GM18505 (cell line): ENCODE data around the gene SYNGR1.
"Not testable (repeated sequence)": the region's sequence is repeated elsewhere in the genome, so short reads cannot be mapped to it uniquely, and the experiment has no call there.

ENCODE experiments used
- ATAC-seq: cut with Tn5 transposase; IDR thresholded peaks from one replicate; pipeline ENCODE4 v1.9.1; 2021; ENCODE audit not compliant: unreplicated experiment
- POLR2A ChIP-seq: IDR thresholded peaks from 4 replicates; pipeline ENCODE4 v1.6.1; 2011; ENCODE audit warnings: borderline replicate concordance; ENCODE audit not compliant: insufficient read depth, insufficient read length; ENCODE audit errors: extremely low read depth

The SYNGR1 gene

DNA sequence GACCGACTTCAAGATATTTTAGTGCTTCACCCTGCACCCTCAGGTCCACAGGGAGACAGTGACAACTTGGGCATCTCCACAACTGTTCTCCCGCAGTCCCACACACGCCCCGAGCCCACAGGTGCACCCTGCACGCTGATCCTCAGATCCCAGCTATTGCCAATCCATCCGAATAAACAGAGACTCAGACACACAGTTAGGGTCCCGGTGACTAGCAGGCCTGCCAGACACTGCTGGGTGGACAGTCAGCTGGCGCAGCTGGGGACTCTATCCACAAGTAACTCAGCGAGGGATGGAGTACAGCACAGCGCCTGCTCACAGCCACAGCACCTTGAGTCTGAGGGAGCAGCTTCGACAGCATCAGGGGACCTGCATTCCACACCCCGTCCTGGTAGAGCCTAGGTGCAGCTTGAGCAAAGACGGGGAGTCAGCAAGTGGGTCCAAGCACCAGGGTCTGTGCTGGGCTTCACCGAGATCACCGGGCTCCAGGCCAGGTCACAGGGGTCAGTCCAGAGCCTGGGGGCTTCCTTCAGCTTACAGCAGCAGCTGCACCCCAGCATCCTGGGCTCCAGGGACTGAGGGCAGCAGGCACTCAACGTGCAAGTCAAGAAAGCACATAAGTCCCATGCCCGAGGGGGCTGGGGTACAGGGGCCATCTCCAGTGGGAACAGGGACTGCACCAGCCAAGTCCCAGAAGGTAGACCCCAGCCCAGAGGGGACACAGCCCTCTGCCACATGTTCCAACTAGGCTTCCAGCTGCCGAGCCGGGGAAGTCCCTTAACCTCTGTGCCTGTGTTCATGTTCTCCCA lies 38.0 kb upstream of the SYNGR1 start:
- ATAC-seq, result no peak
- TF ChIP-seq POLR2A, result no peak

DNA sequence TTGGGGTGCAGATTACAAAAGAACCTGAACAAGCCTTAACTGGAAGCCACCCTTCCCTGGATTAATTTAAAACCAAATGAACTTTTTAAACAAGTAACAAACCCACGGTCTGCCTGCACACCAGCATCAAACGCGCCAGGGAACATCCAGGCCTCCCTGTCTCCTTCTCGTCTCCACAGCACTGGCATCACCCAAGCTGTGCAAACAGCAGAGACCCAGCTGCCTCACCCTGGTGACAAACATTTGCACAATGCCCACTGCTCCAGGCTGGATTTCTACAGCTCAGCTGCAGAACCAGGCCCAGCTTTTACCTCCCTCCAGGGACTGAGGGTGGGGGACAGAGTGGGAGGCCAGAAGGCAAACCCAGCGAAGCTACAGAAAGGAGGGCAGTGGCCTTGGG lies 37.4 kb upstream of the SYNGR1 start:
- no peak for TF ChIP-seq POLR2A
- ATAC-seq, result no peak

- TF ChIP-seq POLR2A, result no peak
- no peak for ATAC-seq
Observed at GRCh38 chr22:39313258-39314001, 36.4 kb upstream of the SYNGR1 start.

DNA sequence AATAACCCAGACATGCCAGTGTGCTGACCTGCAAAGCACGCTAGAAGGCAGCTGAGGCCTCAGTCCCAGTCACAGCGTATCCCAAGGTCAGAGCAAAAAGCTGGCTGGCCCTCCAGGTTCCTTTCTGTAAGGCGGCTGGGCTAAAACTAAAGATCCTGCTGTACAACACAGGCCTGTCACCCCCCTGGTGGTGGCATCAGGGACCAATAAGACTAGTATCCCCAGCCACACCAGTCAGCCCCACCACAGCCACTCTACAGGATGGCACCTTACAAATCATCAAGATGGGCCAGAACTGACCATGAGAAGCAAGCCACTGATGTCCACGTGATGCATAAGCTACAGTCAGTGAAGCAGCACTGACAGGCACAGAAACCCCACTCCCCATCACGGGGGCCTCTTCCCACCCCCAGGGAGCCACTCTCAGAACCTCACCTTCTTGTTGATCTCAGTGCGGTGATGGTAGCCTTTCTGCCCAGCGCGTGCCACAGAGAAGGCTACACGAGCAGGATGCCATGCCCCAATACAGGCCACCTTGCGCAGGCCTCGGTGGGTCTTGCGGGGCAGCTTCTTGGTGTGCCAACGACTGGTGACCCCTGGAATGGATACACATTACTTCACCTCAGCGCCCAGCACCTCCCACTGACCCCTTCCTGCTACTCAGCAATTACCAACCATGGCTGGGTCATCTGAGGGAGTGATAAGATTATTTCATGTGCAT lies 35.4 kb upstream of the SYNGR1 start:
- TF ChIP-seq POLR2A, result peak; percentile 52
- ATAC-seq, result no peak

DNA sequence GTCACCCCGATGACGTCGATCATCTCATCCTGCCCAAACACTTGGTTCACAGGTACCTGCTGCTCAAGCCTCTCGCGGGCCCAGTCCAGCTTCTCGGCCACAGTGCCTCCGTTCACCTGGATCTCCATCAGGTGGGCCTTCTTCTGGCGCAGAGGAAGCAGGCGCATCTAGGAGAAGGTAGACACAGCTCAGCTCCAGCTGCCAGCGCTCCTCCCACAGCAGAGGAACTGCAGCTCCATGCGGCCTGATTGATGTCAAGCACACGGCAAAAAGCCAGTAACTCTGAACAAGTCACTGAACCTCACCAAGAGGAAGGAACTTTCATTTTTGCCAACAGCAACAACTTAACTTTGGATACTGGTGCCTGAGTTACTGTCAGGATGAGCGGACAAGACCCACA lies 34.4 kb upstream of the SYNGR1 start:
- no peak for ATAC-seq
- no peak for TF ChIP-seq POLR2A

GRCh38 chr22:39316440-39317083 lies 33.2 kb upstream of the SYNGR1 start:
- no peak for ATAC-seq
- no peak for TF ChIP-seq POLR2A

DNA sequence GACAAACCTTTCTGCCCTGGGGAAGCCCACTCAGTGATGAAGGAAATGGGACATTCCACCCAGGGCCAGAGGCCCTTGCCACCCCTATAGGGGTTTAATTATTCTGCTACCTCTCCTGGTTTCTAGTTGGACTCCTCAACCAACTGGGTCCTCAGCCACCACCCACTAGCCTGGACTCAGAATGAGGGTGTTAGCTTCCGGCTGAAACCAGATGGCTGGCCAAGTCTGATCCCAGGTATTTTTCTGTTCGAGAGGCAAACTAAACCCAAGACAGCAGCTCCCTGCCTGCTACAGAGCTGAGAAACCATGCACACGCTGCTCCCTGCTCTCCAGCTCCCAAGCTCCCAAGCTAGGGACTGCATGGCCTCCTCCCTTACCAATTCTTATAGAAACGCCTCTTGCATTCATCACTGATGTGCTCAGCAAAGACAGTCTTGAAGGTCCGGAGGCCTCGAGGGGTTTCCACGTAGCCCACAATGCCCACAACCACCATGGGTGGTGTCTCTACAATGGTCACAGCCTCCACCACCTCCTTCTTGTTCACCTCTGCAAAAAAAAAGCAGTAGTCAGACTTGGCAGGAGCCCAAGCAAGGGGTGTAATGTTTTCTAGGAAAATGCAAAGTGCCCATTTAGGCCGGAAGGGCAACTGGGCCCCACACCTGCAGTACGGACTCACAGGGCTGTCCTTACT lies 32.6 kb upstream of the SYNGR1 start:
- peak; percentile 36 for TF ChIP-seq POLR2A

DNA sequence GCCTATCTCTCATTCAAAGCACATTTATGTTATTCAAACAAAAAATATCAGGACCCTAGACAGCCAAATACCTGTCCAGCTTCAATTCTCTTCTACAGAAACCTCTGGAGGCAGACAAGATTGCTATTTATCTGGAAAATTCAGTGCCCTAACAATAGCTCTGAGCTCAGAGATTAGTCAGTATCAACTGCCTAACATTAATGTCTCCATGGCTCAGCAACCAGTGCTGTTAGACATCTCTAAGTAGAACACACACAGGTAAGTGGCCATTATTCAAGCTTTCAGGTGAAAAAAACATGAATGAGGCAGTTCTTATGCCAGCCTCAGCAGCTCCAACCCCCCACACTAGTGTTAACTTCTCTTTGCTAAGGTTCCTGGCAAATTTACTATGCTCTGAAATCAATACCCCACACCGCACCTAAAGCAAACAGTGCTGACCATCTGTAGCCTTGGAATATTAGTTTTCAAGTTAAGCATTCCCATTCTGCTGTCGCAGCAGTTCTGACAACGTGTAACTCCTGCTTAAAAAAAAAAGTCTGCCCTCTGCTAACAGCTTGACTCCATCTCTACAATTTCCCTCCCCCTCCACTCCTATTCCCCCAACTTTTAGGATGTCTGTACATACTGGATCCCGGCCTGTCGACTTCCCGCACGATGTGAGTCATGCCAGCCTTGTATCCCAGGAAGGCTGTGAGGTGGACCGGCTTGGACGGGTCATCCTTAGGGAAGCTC lies 31.9 kb upstream of the SYNGR1 start:
- ATAC-seq, result no peak
- TF ChIP-seq POLR2A, result no peak

More for the DNA sequence above, 32.6 kb upstream of the SYNGR1 start:
- no peak for ATAC-seq

DNA sequence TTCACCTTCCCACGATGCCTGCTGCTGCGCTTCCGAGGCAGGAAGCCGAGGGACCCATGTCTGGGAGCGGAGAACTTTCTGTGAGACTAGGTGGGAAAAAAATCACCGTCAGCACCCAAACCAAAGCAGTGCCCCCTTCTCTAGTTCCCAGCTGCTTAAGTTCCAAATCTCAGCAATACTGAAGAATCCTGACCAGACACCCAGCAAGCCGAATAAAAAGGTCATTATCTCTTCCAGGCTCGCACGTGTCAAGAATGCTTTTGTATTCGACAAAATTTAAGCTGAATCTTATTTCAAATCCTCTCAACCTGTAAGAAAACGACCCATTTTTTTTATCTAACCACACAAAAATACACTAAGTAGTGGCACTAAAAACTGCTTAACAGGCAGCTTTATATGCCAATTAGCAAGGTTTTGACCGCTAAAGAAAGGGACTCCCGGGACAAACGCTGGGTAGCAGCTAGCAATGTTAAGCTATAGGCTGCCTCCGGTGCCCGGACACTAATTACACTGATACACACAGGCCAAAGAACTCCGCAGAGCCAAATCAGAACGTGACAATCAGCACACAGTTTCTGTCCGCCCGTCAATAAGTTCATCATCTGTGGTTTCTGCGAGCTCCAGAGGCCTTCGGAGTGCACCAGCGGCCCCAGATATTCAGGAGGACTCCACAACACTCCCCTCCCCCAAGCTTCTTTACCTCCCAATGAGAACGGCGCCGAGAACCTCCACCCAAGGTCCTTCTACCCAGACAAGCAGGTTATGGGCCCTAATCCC lies 31.1 kb upstream of the SYNGR1 start:
- no peak for ATAC-seq
- TF ChIP-seq POLR2A, result no peak

DNA sequence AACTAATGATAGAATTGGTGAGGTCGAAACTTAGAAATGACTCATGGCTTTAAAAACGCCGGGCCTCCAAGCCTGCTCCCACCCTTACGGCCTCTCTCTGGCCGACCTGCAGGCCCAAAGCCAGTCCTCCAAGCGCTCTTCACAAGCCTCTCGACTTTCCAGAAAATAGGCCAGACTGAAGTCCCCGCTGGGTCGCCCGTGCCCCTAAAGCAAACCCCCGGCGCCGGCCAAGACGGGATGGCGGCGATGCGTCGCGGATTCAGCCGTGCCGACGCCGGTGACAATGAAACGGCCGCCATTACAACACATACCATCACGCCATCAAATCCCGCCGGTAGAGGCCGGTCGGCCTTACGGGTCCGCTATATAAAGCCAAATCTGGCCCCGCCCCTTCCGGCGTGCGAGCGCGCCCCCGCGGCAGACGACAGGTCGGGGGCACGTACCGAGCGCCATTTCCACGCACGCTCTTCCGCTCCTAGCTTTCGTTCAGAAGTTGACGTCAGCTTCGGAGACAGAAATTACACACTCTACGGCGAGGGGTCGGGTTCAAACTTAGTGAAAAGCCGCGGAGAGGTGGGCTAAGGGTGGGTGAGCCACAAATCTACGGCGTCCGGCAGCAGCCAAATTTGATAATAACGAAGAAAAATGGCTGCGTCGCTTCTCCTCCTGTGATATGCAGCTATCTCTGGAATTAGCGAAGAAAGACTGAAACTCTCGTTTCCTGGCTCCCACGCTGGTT lies 30.3 kb upstream of the SYNGR1 start, which contains the start of gene RPL3:
RPL3 (minus strand) TSS at position 340 of the 739 bp plus-strand sequence; CDS start at position 314, 26 bp downstream.
- peak; percentile 86 for ATAC-seq
- peak; percentile 100 for TF ChIP-seq POLR2A

- not testable (repeated sequence) for ATAC-seq
Observed at GRCh38 chr22:39320616-39321029, 29.2 kb upstream of the SYNGR1 start.

DNA sequence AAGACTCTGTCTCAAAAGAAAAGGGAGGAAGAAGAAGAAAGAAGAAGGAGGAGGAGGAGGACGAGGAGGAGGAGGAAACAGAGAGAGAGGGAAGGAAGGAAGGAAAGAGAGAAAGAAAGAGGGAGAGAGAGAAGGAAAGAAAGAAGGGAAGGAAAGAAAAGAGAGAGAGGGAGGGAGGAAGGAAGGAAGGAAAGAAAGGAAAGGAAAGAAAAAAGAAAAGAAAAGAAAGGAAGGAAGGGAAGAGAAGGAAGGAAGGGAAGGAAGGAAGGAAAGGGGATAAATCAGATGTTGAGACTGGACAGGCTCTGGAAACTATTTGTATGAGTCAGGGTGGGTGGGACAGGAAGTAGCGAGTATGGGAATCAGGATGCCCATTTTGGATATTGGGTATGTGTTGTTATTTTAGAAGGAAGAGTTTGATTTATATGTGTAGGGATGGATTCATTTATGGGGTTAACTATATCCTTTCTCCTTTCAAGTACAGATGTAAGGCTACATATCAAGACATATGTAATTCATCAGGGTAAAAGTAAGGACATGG lies 24.3 kb upstream of the SYNGR1 start:
- no peak for TF ChIP-seq POLR2A
- no peak for ATAC-seq
